ENCODE results near the gene POGZ. TPM values are rescaled to one million over a fixed set of nuclear protein-coding genes. Genes with fewer than 3 reads are reported as not detected.
"Not testable (repeated sequence)": the region's sequence is repeated elsewhere in the genome, so short reads cannot be mapped to it uniquely, and the experiment has no call there.

The POGZ gene
- total and polyA plus RNA-seq, 2 of the 13 experiments (the other 11 are each of a cell fraction or from before 2014, with no cell fraction given) = 15.3 to 45.6 TPM

DNA sequence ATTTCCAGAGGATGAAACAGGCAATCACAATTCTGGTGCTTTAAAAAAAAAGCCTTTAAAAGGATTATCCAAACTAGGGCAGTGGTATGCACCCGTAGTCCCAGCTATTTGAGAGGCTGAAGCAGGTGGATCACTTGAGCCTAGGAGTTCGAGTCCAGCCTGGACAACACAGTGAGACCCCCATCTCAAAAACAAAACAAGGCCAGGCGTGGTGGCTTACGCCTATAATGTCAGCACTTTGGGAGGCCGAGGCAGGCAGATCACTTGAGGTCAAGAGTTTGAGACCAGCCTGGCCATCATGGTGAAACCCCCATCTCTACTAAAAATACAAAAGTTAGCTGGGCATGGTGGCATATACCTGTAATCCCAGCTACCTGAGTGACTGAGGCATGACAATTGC lies 25.5 kb downstream of the POGZ start:
- POLR2A ChIA-PET; H4K20me1 ChIP-seq (ENCODE audit: insufficient read depth, low read length); BruUV-seq (replicated peaks); H3K9ac ChIP-seq (ENCODE audit: insufficient read depth, low read depth, low read length); H3K27me3 ChIP-seq (ENCODE audit: control insufficient read depth in 1 of 2, insufficient read depth in 2 of 2, low read length in 2 of 2); intact Hi-C loops (cut with micrococcal nuclease; ENCODE audit: unreplicated experiment); H3K9me3 ChIP-seq (ENCODE audit: low read length); CTCF ChIA-PET (ENCODE audit: low intra/inter-chr PET ratio, low total read pairs); H2AFZ ChIP-seq (ENCODE audit: low read length); H3K4me3 ChIP-seq (replicated peaks in 1 of 3; ENCODE audit: insufficient read depth in 1 of 3, low read depth in 2 of 3, low read length in 3 of 3); H3K27ac ChIP-seq (ENCODE audit: extremely low read length, insufficient read depth, low read length); FAIRE-seq; H3K4me2 ChIP-seq (ENCODE audit: low read depth, low read length); DNase-seq (ENCODE audit: low spot score); ATAC-seq; in situ Hi-C loops (cut with HindIII; ENCODE audit: extremely low pct_ligation_motif_present, low pct_unique_long_range_greater_than_20kb); H3K4me1 ChIP-seq (ENCODE audit: insufficient read depth, low read length): not testable (repeated sequence)
- peak; percentile 60; the same call in 1 of the 2 replicates for TF ChIP-seq ZNF121 (CRISPR knock-in tag; IDR thresholded peaks at IDR 0.05)
- WGBS (ENCODE audit: low lambda C conversion rate) = 91% methylated on average over 5 of the region's 5 CpGs
- Histone ChIP-seq H3K79me2 (ENCODE audit: insufficient read depth, low read length) (peaks cover 29% of the 10 kb centered on the region), H3K36me3 (replicated peaks in 1 of 2; ENCODE audit: control insufficient read depth in 1 of 2, insufficient read depth in 2 of 2, low read length in 2 of 2) (peaks cover 3 to 19% of the 10 kb centered on the region in 2 experiments)

DNA sequence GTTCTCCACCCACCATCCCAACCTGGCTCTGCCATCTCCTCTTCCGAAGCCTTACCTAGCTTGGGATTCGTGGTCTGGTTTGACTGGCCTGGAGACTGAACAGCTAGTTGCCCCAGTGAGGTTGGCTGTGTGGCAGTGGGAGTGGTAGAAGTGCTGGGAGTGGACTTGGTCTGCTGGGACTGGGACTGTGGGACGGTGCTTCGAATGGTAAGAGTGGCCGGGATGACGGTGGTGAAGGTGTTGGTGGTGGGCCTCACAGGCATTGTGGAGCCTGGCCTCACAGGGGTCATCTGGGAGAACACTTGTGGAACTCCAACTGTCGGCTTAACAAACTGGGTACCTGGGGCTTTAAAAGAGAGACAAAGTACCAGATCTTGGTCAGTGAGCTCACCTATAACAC lies 31.2 kb downstream of the POGZ start:
- ChIA-PET POLR2A (no interaction called here), CTCF (ENCODE audit: low intra/inter-chr PET ratio, low total read pairs) (no interaction called here)
- Histone ChIP-seq H3K4me2 (ENCODE audit: low read depth, low read length) (no peak overlapping the region), H3K9me3 (ENCODE audit: low read length) (no peaks in the 10 kb centered on the region), H4K20me1 (ENCODE audit: insufficient read depth, low read length) (no peaks in the 10 kb centered on the region), H3K4me3 (replicated peaks in 1 of 3; ENCODE audit: insufficient read depth in 1 of 3, low read depth in 2 of 3, low read length in 3 of 3) (no peak overlapping the region), H3K27ac (ENCODE audit: extremely low read length, insufficient read depth, low read length) (no peak overlapping the region), H3K9ac (ENCODE audit: insufficient read depth, low read depth, low read length) (no peak overlapping the region), H3K4me1 (ENCODE audit: insufficient read depth, low read length) (peaks cover 17% of the 10 kb centered on the region), H2AFZ (ENCODE audit: low read length) (no peak overlapping the region), H3K36me3 (replicated peaks in 1 of 2; ENCODE audit: control insufficient read depth in 1 of 2, insufficient read depth in 2 of 2, low read length in 2 of 2) (peaks cover 22 to 61% of the 10 kb centered on the region in 2 experiments), H3K79me2 (ENCODE audit: insufficient read depth, low read length) (peaks cover 20% of the 10 kb centered on the region), H3K27me3 (ENCODE audit: control insufficient read depth in 1 of 2, insufficient read depth in 2 of 2, low read length in 2 of 2) (no peaks in the 10 kb centered on the region)
- in situ Hi-C loops (cut with HindIII; ENCODE audit: extremely low pct_ligation_motif_present, low pct_unique_long_range_greater_than_20kb) = no loop called here
- ATAC-seq (no peak), FAIRE-seq (no peak), DNase-seq (ENCODE audit: low spot score) (no peak)
- TF ChIP-seq, protein P1, sequence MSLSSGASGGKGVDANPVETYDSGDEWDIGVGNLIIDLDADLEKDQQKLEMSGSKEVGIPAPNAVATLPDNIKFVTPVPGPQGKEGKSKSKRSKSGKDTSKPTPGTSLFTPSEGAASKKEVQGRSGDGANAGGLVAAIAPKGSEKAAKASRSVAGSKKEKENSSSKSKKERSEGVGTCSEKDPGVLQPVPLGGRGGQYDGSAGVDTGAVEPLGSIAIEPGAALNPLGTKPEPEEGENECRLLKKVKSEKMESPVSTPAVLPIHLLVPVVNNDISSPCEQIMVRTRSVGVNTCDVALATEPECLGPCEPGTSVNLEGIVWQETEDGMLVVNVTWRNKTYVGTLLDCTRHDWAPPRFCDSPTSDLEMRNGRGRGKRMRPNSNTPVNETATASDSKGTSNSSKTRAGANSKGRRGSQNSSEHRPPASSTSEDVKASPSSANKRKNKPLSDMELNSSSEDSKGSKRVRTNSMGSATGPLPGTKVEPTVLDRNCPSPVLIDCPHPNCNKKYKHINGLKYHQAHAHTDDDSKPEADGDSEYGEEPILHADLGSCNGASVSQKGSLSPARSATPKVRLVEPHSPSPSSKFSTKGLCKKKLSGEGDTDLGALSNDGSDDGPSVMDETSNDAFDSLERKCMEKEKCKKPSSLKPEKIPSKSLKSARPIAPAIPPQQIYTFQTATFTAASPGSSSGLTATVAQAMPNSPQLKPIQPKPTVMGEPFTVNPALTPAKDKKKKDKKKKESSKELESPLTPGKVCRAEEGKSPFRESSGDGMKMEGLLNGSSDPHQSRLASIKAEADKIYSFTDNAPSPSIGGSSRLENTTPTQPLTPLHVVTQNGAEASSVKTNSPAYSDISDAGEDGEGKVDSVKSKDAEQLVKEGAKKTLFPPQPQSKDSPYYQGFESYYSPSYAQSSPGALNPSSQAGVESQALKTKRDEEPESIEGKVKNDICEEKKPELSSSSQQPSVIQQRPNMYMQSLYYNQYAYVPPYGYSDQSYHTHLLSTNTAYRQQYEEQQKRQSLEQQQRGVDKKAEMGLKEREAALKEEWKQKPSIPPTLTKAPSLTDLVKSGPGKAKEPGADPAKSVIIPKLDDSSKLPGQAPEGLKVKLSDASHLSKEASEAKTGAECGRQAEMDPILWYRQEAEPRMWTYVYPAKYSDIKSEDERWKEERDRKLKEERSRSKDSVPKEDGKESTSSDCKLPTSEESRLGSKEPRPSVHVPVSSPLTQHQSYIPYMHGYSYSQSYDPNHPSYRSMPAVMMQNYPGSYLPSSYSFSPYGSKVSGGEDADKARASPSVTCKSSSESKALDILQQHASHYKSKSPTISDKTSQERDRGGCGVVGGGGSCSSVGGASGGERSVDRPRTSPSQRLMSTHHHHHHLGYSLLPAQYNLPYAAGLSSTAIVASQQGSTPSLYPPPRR (CRISPR knock-in tag; IDR thresholded peaks at IDR 0.05; ENCODE audit: borderline replicate concordance) = no peak
- TF ChIP-seq YY1 (IDR thresholded peaks at IDR 0.05; ENCODE audit: insufficient read depth, insufficient replicate concordance, low read depth, low read length) (no peak), ZNF616 (CRISPR knock-in tag; IDR thresholded peaks at IDR 0.05; ENCODE audit: low read depth) (no peak), SOX5 (CRISPR knock-in tag; IDR thresholded peaks at IDR 0.05; ENCODE audit: borderline replicate concordance) (no peak), KMT2A (CRISPR knock-in tag; IDR thresholded peaks at IDR 0.05) (no peak), MEF2D (CRISPR knock-in tag; IDR thresholded peaks at IDR 0.05) (no peak), RBM22 (optimal IDR thresholded peaks at IDR 0.05; ENCODE audit: low read length) (peak; percentile 17), HDAC6 (IDR thresholded peaks at IDR 0.05; ENCODE audit: low read depth, low read length) (no peak)
- TF ChIP-seq, protein P2, sequence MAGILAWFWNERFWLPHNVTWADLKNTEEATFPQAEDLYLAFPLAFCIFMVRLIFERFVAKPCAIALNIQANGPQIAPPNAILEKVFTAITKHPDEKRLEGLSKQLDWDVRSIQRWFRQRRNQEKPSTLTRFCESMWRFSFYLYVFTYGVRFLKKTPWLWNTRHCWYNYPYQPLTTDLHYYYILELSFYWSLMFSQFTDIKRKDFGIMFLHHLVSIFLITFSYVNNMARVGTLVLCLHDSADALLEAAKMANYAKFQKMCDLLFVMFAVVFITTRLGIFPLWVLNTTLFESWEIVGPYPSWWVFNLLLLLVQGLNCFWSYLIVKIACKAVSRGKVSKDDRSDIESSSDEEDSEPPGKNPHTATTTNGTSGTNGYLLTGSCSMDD (CRISPR knock-in tag; IDR thresholded peaks at IDR 0.05) = no peak
- no TSS peak for BruUV-seq (replicated peaks)
- 95% methylated on average over 7 of the region's 7 CpGs for WGBS (ENCODE audit: low lambda C conversion rate)
- intact Hi-C loops (cut with micrococcal nuclease; ENCODE audit: unreplicated experiment) = no loop called here

Data from HepG2 (cell line).